Keratinocyte (primary cell): ENCODE measurements around the gene EFCAB6. TPM values are rescaled to one million over a fixed set of nuclear protein-coding genes. Genes with fewer than 3 reads are reported as not detected.

ENCODE experiments used
- DNase-seq: peaks from one replicate; pipeline ENCODE4 v3.0.0-alpha.2; 2011; ENCODE audit warnings: low read depth, missing footprints, low spot score
- FAIRE-seq: peaks from 2 replicates; lab custom pipeline; 2011; peaks lifted over from hg19 to GRCh38; lab: Jason Lieb, UNC
- H2AFZ ChIP-seq: 2 replicates; pipeline ENCODE4 v1.6.0; 2012; ENCODE audit warnings: low read length, control low read depth, inconsistent platforms; ENCODE audit not compliant: control insufficient read depth
- H3K27ac ChIP-seq: 2 replicates; pipeline ENCODE4 v1.5.1; 2011; ENCODE audit warnings: low read length; ENCODE audit not compliant: control insufficient read depth, insufficient read depth
- H3K27me3 ChIP-seq: 3 replicates; pipeline ENCODE4 v1.6.0; 2011; ENCODE audit warnings: low read length; ENCODE audit not compliant: control insufficient read depth, insufficient read depth; ENCODE audit errors: extremely low read depth
- H3K36me3 ChIP-seq, 2 experiments: 2 replicates in 1 of 2; 3 replicates in 1 of 2; pipeline ENCODE4 v1.5.1; 2011; ENCODE audit warnings: low read length in 2 of 2, mild to moderate bottlenecking in 1 of 2; ENCODE audit not compliant: control insufficient read depth in 2 of 2, insufficient read depth in 2 of 2; ENCODE audit errors: extremely low read depth in 1 of 2
- H3K4me1 ChIP-seq: 3 replicates; pipeline ENCODE4 v1.5.1; 2011; ENCODE audit warnings: low read length; ENCODE audit not compliant: control insufficient read depth, insufficient read depth; ENCODE audit errors: extremely low read depth
- H3K4me2 ChIP-seq: 3 replicates; pipeline ENCODE4 v1.6.0; 2011; ENCODE audit warnings: low read depth, low read length; ENCODE audit not compliant: control insufficient read depth, insufficient read depth; ENCODE audit errors: extremely low read depth
- H3K4me3 ChIP-seq, 3 experiments: fragments of 200-600 bp in 1 of 3; sonication (generic) in 1 of 3; 2 replicates in 2 of 3; 3 replicates in 1 of 3; pipeline ENCODE4 v1.5.1; 2011 to 2016; ENCODE audit warnings: low read length in 3 of 3, mild to moderate bottlenecking in 3 of 3, control low read depth in 2 of 3, inconsistent platforms in 1 of 3, low read depth in 1 of 3, mixed read lengths in 1 of 3, mixed run types in 1 of 3, moderate library complexity in 1 of 3; ENCODE audit not compliant: control insufficient read depth in 2 of 3, insufficient read depth in 2 of 3; ENCODE audit errors: extremely low read depth in 1 of 3
- H3K79me2 ChIP-seq: 2 replicates; pipeline ENCODE4 v1.6.0; 2012; ENCODE audit warnings: low read length; ENCODE audit not compliant: control insufficient read depth, insufficient read depth
- H3K9ac ChIP-seq: 3 replicates; pipeline ENCODE4 v1.6.0; 2011; ENCODE audit warnings: low read length; ENCODE audit not compliant: control insufficient read depth, insufficient read depth; ENCODE audit errors: extremely low read depth
- H3K9me1 ChIP-seq: 3 replicates; pipeline ENCODE4 v1.6.0; 2011; ENCODE audit warnings: low read length; ENCODE audit not compliant: control insufficient read depth, insufficient read depth; ENCODE audit errors: extremely low read depth
- H3K9me3 ChIP-seq: 2 replicates; pipeline ENCODE4 v1.5.1; 2012; ENCODE audit warnings: low read depth, low read length; ENCODE audit not compliant: control insufficient read depth
- H4K20me1 ChIP-seq: 3 replicates; pipeline ENCODE4 v1.6.0; 2011; ENCODE audit warnings: low read length; ENCODE audit not compliant: control insufficient read depth, insufficient read depth; ENCODE audit errors: extremely low read depth
- EZH2 ChIP-seq: IDR thresholded peaks from one replicate; pipeline ENCODE4 v1.6.1; 2012; ENCODE audit warnings: inconsistent platforms, mild to moderate bottlenecking, low read length, moderate library complexity
- dilution Hi-C: fragments of 300-500 bp; cut with MboI; formaldehyde crosslinking; loops from one replicate; pipeline ENCODE4 v1.7.0; 2020; ENCODE audit warnings: low sequenced_read_pairs; ENCODE audit not compliant: extremely low pct_ligation_motif_present
- polyA plus RNA-seq, 5 experiments: library from polyadenylated mRNA; depleted of rRNA in 3 of 5; stranded (reverse) in 3 of 5; stranded (forward) in 1 of 5; unstranded in 1 of 5; fragments of >200 nt; gene quantifications; 1 replicate in 1 of 5; 2 replicates in 3 of 5; 3 replicates in 1 of 5; pipeline versions ENCODE4 v1.2.1 to v1.2.3, GENCODE V29; 2011 to 2012; ENCODE audit warnings: missing spikeins in 2 of 5, low read depth in 1 of 5, low replicate concordance in 1 of 5
- TF ChIP-seq, protein P1 (sequence below), 3 experiments: IDR thresholded peaks in 1 of 3; conservative IDR thresholded peaks in 1 of 3; optimal IDR thresholded peaks in 1 of 3; 2 replicates in 2 of 3; 3 replicates in 1 of 3; pipeline versions ENCODE3 to v1.5.1; 2011; ENCODE audit warnings: low read length in 3 of 3, mild to moderate bottlenecking in 3 of 3, moderate library complexity in 2 of 3, control low read depth in 1 of 3, inconsistent platforms in 1 of 3; ENCODE audit not compliant: insufficient read depth in 2 of 3; ENCODE audit errors: extremely low read depth in 1 of 3

Gene EFCAB6
- polyA plus RNA-seq, 1 donor (not counting 4 experiments of a cell fraction or from before 2014, with no cell fraction given): 0.18 TPM

DNA sequence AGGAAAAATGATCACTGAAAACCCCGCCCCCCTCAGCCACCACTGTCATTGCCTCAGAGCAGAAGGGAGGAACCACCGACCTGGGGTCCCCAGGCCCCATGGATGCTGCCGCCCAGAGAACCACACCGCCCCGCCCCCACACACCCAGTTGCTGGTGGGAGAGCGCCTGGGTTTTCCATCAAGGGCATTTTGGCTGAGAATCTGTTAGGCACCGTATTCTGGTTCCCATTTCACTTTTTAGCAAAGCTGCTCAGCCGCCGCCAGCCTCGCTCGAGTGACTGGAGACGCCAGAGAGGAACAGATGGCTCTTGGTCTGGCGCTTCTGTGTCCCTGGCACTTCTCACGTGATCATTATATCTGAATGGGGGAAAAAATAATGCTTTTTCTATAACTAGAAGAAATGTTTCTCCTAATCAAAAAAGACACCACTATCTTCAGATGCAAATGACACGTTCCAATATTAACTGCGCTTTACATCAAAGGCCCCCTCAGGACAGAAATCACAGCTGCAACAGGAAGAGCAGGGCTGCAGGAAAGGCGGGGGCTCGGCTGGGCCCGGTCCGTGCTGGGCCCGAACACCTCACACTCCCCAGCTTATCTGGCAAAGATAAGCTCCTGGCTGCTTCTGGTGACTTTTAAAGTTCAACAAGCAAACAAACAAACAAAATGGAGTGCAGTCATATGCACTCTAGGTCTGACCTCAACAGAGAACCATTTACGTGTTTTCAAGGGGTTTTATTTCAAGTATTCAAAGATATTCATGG lies 250.5 kb downstream of the EFCAB6 start:
- Histone ChIP-seq H3K9me1 (no peaks in the 10 kb centered on the region), H2AFZ (no peak overlapping the region), H3K27me3 (peaks cover 4% of the 10 kb centered on the region), H3K4me3 (no peak overlapping the region), H4K20me1 (no peaks in the 10 kb centered on the region), H3K9ac (no peak overlapping the region), H3K36me3 (no peaks in the 10 kb centered on the region), H3K27ac (no peak overlapping the region), H3K79me2 (no peaks in the 10 kb centered on the region), H3K9me3 (no peaks in the 10 kb centered on the region), H3K4me2 (no peak overlapping the region), H3K4me1 (no peaks in the 10 kb centered on the region)
- no peak for TF ChIP-seq EZH2
- TF ChIP-seq, protein P1, sequence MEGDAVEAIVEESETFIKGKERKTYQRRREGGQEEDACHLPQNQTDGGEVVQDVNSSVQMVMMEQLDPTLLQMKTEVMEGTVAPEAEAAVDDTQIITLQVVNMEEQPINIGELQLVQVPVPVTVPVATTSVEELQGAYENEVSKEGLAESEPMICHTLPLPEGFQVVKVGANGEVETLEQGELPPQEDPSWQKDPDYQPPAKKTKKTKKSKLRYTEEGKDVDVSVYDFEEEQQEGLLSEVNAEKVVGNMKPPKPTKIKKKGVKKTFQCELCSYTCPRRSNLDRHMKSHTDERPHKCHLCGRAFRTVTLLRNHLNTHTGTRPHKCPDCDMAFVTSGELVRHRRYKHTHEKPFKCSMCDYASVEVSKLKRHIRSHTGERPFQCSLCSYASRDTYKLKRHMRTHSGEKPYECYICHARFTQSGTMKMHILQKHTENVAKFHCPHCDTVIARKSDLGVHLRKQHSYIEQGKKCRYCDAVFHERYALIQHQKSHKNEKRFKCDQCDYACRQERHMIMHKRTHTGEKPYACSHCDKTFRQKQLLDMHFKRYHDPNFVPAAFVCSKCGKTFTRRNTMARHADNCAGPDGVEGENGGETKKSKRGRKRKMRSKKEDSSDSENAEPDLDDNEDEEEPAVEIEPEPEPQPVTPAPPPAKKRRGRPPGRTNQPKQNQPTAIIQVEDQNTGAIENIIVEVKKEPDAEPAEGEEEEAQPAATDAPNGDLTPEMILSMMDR (optimal IDR thresholded peaks at IDR 0.05 in 1 of 3, IDR thresholded peaks at IDR 0.05 in 1 of 3, conservative IDR thresholded peaks at IDR 0.05 in 1 of 3; ENCODE audit: extremely low read depth in 1 of 3, insufficient read depth in 2 of 3, low read length in 3 of 3): no peak
- DNase-seq: no peak
- no peak for FAIRE-seq
- dilution Hi-C loops: no loop called here

DNA sequence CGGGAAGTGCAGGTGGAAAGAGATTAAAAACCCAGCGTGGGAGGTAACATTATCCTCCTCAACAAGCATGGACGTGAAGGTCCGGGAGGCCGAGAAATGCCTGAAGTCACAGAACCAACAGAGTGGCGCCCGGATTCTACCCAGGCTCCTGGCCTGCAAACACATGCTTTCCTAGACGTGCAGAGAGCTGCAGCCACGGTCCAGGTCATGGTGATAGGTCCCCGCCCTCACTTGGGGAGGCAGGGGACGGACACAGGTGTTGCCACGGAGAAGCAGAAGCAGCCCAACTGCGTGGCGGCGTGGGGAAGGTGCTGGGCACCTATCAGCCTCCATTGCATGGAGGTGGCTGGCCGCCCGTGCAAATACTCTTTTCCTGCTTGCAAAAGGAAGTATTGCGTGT lies 251.5 kb downstream of the EFCAB6 start:
- Histone ChIP-seq H3K4me1 (no peaks in the 10 kb centered on the region), H3K9ac (no peak overlapping the region), H2AFZ (no peak overlapping the region), H3K9me3 (no peaks in the 10 kb centered on the region), H3K27ac (no peak overlapping the region), H4K20me1 (no peaks in the 10 kb centered on the region), H3K36me3 (no peaks in the 10 kb centered on the region), H3K27me3 (peaks cover 4% of the 10 kb centered on the region), H3K79me2 (no peaks in the 10 kb centered on the region), H3K9me1 (no peaks in the 10 kb centered on the region), H3K4me2 (no peak overlapping the region), H3K4me3 (no peak overlapping the region)
- dilution Hi-C loops: no loop called here
- FAIRE-seq (no peak), DNase-seq (no peak)
- TF ChIP-seq, protein P1 (optimal IDR thresholded peaks at IDR 0.05 in 1 of 3, IDR thresholded peaks at IDR 0.05 in 1 of 3, conservative IDR thresholded peaks at IDR 0.05 in 1 of 3; ENCODE audit: extremely low read depth in 1 of 3, insufficient read depth in 2 of 3, low read length in 3 of 3): no peak
- TF ChIP-seq EZH2: no peak
